ENCODE data around the gene RASGRP2. TPM values are rescaled to one million over a fixed set of nuclear protein-coding genes. Genes with fewer than 3 reads are reported as not detected.

RASGRP2 gene
- total RNA-seq, 6 donors from 2014 or later, result 20.5 to 80.7 (median 33.9) TPM

DNA sequence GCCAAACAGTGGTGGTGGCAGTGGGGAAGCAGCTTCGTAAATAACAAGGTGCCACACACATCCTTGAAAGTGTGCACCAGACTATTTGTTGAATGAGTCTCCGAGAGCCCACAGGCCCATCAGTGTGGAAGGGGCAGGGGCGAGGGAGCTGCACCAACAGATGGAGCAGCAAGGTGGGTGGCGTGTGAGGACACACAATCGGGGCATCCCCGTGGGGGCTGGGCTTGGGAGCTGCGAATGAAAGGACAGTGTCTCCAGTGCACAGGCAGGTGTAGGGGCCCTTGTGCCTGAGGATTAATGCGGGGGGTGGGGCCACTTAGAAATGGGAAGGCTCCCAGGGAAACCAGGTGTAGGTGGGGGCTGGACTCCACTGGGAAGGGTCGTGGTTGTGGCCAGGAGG, 23.8 kb downstream of the RASGRP2 start:
- DNase-seq (peak in 1 of 2 donors; percentile 24), ATAC-seq (ENCODE audit: low FRiP score in 2 of 2) (no peak)
- Histone ChIP-seq H3K4me1 (peaks cover 6 to 12% (median 7%) of the 10 kb centered on the region in 4 donors), H3K27ac (no peak overlapping the region), H3K4me3 (no peak overlapping the region), H3K36me3 (no peaks in the 10 kb centered on the region), H3K27me3 (peaks cover 0 to 17% (median 8%) of the 10 kb centered on the region in 4 donors), H3K9me3 (no peaks in the 10 kb centered on the region)
- 72 to 80% methylated on average over 7 to 9 of the region's 9 CpGs for WGBS, 2 donors
- TF ChIP-seq POLR2AphosphoS5 (IDR thresholded peaks at IDR 0.05), result no peak
- no peak for TF ChIP-seq CTCF (IDR thresholded peaks at IDR 0.05)
- TF ChIP-seq POLR2A (IDR thresholded peaks at IDR 0.05), result no peak
- TF ChIP-seq EP300 (IDR thresholded peaks at IDR 0.05), result no peak

- Histone ChIP-seq H3K27me3 (peaks cover 0 to 20% (median 8%) of the 10 kb centered on the region in 4 donors), H3K4me3 (no peak overlapping the region), H3K4me1 (peaks cover 6 to 12% (median 7%) of the 10 kb centered on the region in 4 donors), H3K9me3 (no peaks in the 10 kb centered on the region), H3K36me3 (no peaks in the 10 kb centered on the region), H3K27ac (no peak overlapping the region)
- WGBS, 2 donors, result 80 to 86% methylated on average over 10 of the region's 10 CpGs
- DNase-seq, result peak in 1 of 2 donors; percentile 35
- TF ChIP-seq EP300 (IDR thresholded peaks at IDR 0.05) (no peak), POLR2A (IDR thresholded peaks at IDR 0.05) (no peak), POLR2AphosphoS5 (IDR thresholded peaks at IDR 0.05) (no peak), CTCF (IDR thresholded peaks at IDR 0.05) (no peak)
- no peak for ATAC-seq (ENCODE audit: low FRiP score in 2 of 2)
Observed at GRCh38 chr11:64719406-64719805, 24.5 kb downstream of the RASGRP2 start.

- Histone ChIP-seq H3K27ac (no peak overlapping the region), H3K36me3 (no peaks in the 10 kb centered on the region), H3K4me3 (no peak overlapping the region), H3K9me3 (no peaks in the 10 kb centered on the region), H3K4me1 (peaks cover 6 to 12% (median 7%) of the 10 kb centered on the region in 4 donors), H3K27me3 (peaks cover 0 to 27% (median 13%) of the 10 kb centered on the region in 4 donors)
- ATAC-seq (ENCODE audit: low FRiP score in 2 of 2), result no peak
- no peak for DNase-seq
- WGBS, 2 donors, result 61 to 72% methylated on average over 4 of the region's 4 CpGs
- TF ChIP-seq EP300 (IDR thresholded peaks at IDR 0.05), result no peak
- no peak for TF ChIP-seq POLR2AphosphoS5 (IDR thresholded peaks at IDR 0.05)
- TF ChIP-seq CTCF (IDR thresholded peaks at IDR 0.05), result no peak
- TF ChIP-seq POLR2A (IDR thresholded peaks at IDR 0.05), result no peak
Observed at GRCh38 chr11:64718780-64719124, 25.2 kb downstream of the RASGRP2 start.

DNA sequence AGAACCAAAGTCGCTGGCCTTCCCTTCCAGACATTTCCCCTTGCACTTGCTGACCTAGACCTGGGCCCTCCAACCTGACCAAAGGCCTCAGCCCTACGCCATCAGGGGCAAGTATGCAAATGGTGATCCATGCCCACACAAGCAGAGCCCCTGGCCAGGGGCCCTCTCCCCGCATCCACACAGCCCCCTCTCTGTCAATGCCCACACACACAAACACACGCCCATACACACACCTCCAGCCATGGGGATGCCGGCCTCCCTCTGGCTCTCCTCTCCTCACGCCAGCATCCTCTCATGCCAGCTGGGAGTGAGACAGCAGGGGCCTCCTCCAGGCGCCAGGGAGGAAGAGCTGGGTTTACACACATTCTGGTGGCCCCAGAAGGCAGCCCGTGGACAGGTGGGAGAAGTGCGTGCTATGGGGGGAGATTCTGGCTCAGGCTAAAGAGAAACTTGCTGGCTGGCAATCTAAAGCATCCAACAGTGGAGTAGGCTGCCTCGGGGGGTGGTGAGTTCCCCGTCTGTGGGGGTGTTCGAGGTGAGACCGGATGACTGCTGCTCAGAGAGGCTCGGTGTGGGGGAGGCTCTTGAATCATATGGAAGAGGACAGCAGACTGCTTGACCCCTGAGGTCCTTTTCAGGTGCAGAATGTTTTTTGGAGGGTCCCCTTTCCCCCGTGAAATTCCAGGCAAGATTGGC, 25.7 kb downstream of the RASGRP2 start:
- no peak overlapping the region for H3K27ac ChIP-seq
- 70 to 76% methylated on average over 15 of the region's 15 CpGs for WGBS, 2 donors
- peak in 1 of 2 donors; percentile 33 for DNase-seq
- ATAC-seq (ENCODE audit: low FRiP score in 2 of 2), result no peak
- no peaks in the 10 kb centered on the region for H3K9me3 ChIP-seq
- TF ChIP-seq EP300 (IDR thresholded peaks at IDR 0.05) (no peak), POLR2AphosphoS5 (IDR thresholded peaks at IDR 0.05) (no peak), POLR2A (IDR thresholded peaks at IDR 0.05) (no peak), CTCF (IDR thresholded peaks at IDR 0.05) (no peak)
- H3K4me1 ChIP-seq, result peaks cover under 1 to 12% (median 5%) of the 10 kb centered on the region in 4 donors
- no peak overlapping the region for H3K4me3 ChIP-seq
- H3K27me3 ChIP-seq, result peaks cover 0 to 32% (median 16%) of the 10 kb centered on the region in 4 donors
- H3K36me3 ChIP-seq, result no peaks in the 10 kb centered on the region

- Histone ChIP-seq H3K9me3 (no peaks in the 10 kb centered on the region), H3K4me3 (no peak overlapping the region), H3K27me3 (peaks cover 0 to 42% (median 23%) of the 10 kb centered on the region in 4 donors), H3K36me3 (no peaks in the 10 kb centered on the region), H3K27ac (no peak overlapping the region), H3K4me1 (peaks cover 6 to 17% (median 13%) of the 10 kb centered on the region in 4 donors)
- DNase-seq (peak in 1 of 2 donors; percentile 36), ATAC-seq (ENCODE audit: low FRiP score in 2 of 2) (no peak)
- TF ChIP-seq EP300 (IDR thresholded peaks at IDR 0.05), result no peak
- no peak for TF ChIP-seq CTCF (IDR thresholded peaks at IDR 0.05)
- no peak for TF ChIP-seq POLR2A (IDR thresholded peaks at IDR 0.05)
- TF ChIP-seq POLR2AphosphoS5 (IDR thresholded peaks at IDR 0.05), result no peak
- WGBS, 2 donors, result 71 to 80% methylated on average over 1 to 4 of the region's 4 CpGs
Observed at GRCh38 chr11:64717268-64717578, 26.7 kb downstream of the RASGRP2 start.

Data from upper lobe of left lung (tissue), 6 donors.